Left ventricle myocardium inferior (tissue), 1 donor: ENCODE results near the gene TMEM120B. TPM values are rescaled to one million over a fixed set of nuclear protein-coding genes. Genes with fewer than 3 reads are reported as not detected.

Experiments
- DNase-seq: peaks from one replicate; pipeline ENCODE4 v3.0.0-alpha.2; 2020
- H3K27ac ChIP-seq: fragments of 200-600 bp; replicated peaks from 2 replicates; pipeline ENCODE4 v1.8.0; 2021
- H3K27me3 ChIP-seq: fragments of 200-600 bp; 2 replicates; pipeline ENCODE4 v1.8.0; 2021; ENCODE audit warnings: low read depth
- H3K36me3 ChIP-seq: fragments of 200-600 bp; 2 replicates; pipeline ENCODE4 v1.8.0; 2021
- H3K4me1 ChIP-seq: fragments of 200-600 bp; 2 replicates; pipeline ENCODE4 v1.8.0; 2021
- H3K4me3 ChIP-seq: fragments of 200-600 bp; 2 replicates; pipeline ENCODE4 v1.8.0; 2021; ENCODE audit warnings: mild to moderate bottlenecking, moderate library complexity
- H3K9me3 ChIP-seq: fragments of 200-600 bp; replicated peaks from 2 replicates; pipeline ENCODE4 v1.8.0; 2021
- intact Hi-C: fragments of 100-400 bp; cut with micrococcal nuclease; formaldehyde crosslinking; loops from one replicate; pipeline ENCODE4 v1.11.0; 2022
- total RNA-seq: library from RNA; stranded (reverse); fragmentation: NEBNext Ultra II Directional; extraction: Animal tissue kit (Norgen Biotek cat#: 25700); gene quantifications from one replicate; pipeline ENCODE4 v1.2.1, GENCODE V29; 2021
- TF ChIP-seq, protein P1 (sequence below): fragments of 200-600 bp; IDR thresholded peaks from 2 replicates; pipeline ENCODE4 v1.8.0; 2021; ENCODE audit warnings: antibody characterized with exemption, mild to moderate bottlenecking, borderline replicate concordance
- donor health status: DM: no; HTN: yes; CAD: no; lungs with severe emphysema.

Gene TMEM120B
- total RNA-seq, 1 donor from 2014 or later = 9.2 TPM

DNA sequence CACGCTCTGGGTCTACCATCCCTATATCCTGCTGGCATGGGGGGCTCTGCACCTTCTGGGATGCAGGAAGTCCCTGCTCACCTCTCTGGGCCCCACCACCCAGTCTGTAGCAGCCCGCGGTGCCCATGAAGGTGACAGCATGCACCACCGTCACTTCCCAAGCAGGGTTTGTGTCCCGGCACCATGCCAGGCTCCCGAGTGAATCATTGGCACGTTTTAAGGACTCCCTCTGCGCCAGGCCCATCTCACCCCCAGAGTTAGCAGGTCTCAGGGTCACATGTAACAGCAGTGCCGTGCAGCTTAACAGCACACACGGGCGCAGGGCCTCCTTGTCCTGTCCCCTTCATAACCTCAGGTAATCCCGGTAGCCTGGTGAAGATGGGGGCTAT is 111.2 kb downstream of the TMEM120B start:
- DNase-seq = no peak
- intact Hi-C loops = no loop called here
- Histone ChIP-seq H3K27me3 (no peaks in the 10 kb centered on the region), H3K27ac (no peak overlapping the region), H3K9me3 (no peaks in the 10 kb centered on the region), H3K36me3 (peaks cover 80% of the 10 kb centered on the region), H3K4me1 (peaks cover 8% of the 10 kb centered on the region), H3K4me3 (no peak overlapping the region)
- TF ChIP-seq, protein P1, sequence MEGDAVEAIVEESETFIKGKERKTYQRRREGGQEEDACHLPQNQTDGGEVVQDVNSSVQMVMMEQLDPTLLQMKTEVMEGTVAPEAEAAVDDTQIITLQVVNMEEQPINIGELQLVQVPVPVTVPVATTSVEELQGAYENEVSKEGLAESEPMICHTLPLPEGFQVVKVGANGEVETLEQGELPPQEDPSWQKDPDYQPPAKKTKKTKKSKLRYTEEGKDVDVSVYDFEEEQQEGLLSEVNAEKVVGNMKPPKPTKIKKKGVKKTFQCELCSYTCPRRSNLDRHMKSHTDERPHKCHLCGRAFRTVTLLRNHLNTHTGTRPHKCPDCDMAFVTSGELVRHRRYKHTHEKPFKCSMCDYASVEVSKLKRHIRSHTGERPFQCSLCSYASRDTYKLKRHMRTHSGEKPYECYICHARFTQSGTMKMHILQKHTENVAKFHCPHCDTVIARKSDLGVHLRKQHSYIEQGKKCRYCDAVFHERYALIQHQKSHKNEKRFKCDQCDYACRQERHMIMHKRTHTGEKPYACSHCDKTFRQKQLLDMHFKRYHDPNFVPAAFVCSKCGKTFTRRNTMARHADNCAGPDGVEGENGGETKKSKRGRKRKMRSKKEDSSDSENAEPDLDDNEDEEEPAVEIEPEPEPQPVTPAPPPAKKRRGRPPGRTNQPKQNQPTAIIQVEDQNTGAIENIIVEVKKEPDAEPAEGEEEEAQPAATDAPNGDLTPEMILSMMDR = no peak

GRCh38 chr12:121825041-121825523 is 112.5 kb downstream of the TMEM120B start:
- no peak overlapping the region for H3K27ac ChIP-seq
- H3K4me1 ChIP-seq = peaks cover 21% of the 10 kb centered on the region
- DNase-seq = no peak
- H3K36me3 ChIP-seq = peaks cover 78% of the 10 kb centered on the region
- TF ChIP-seq, protein P1 = no peak
- no peak overlapping the region for H3K4me3 ChIP-seq
- intact Hi-C loops = no loop called here
- no peaks in the 10 kb centered on the region for H3K27me3 ChIP-seq
- H3K9me3 ChIP-seq = no peaks in the 10 kb centered on the region

- TF ChIP-seq, protein P1 = no peak
- no peak overlapping the region for H3K27ac ChIP-seq
- peaks cover 22% of the 10 kb centered on the region for H3K4me1 ChIP-seq
- peaks cover 78% of the 10 kb centered on the region for H3K36me3 ChIP-seq
- DNase-seq = no peak
- no peaks in the 10 kb centered on the region for H3K27me3 ChIP-seq
- intact Hi-C loops = no loop called here
- H3K9me3 ChIP-seq = no peaks in the 10 kb centered on the region
- no peak overlapping the region for H3K4me3 ChIP-seq
These were observed 114.0 kb downstream of the TMEM120B start for GRCh38 chr12:121826318-121827150.

GRCh38 chr12:121827351-121828099 is 115.0 kb downstream of the TMEM120B start:
- TF ChIP-seq, protein P1 = no peak
- intact Hi-C loops = no loop called here

DNA sequence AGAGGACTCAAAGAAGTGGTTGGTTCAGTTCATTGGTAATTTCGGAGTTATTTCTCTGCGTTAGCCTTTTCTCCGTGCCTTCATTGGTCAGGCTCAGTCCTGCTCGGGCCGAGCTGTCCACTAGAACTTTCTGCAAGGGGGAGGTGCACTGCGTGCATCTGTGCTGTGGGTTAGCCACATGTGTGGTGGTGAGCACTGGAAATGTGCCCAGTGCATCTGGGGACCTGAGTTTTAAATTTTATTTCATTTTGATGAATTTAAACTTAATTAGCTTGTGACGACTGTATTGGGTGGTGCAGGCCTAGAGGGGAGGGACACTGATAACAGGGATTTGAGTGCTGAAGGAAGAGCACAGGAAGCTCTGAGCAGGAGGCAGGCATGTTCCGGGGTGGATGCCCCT is 115.8 kb downstream of the TMEM120B start:
- peaks cover 70% of the 10 kb centered on the region for H3K36me3 ChIP-seq
- peaks cover 22% of the 10 kb centered on the region for H3K4me1 ChIP-seq
- H3K9me3 ChIP-seq = no peaks in the 10 kb centered on the region
- no peaks in the 10 kb centered on the region for H3K27me3 ChIP-seq
- intact Hi-C loops = no loop called here
- DNase-seq = no peak
- TF ChIP-seq, protein P1 = no peak
- H3K27ac ChIP-seq = no peak overlapping the region
- no peak overlapping the region for H3K4me3 ChIP-seq

More at GRCh38 chr12:121827351-121828099, 115.0 kb downstream of the TMEM120B start:
- no peak for DNase-seq
- no peak overlapping the region for H3K27ac ChIP-seq
- H3K4me3 ChIP-seq = no peak overlapping the region
- H3K27me3 ChIP-seq = no peaks in the 10 kb centered on the region
- H3K9me3 ChIP-seq = no peaks in the 10 kb centered on the region
- peaks cover 76% of the 10 kb centered on the region for H3K36me3 ChIP-seq
- H3K4me1 ChIP-seq = peaks cover 22% of the 10 kb centered on the region
